Measurements from ENCODE around the gene EGFL6.

DNA sequence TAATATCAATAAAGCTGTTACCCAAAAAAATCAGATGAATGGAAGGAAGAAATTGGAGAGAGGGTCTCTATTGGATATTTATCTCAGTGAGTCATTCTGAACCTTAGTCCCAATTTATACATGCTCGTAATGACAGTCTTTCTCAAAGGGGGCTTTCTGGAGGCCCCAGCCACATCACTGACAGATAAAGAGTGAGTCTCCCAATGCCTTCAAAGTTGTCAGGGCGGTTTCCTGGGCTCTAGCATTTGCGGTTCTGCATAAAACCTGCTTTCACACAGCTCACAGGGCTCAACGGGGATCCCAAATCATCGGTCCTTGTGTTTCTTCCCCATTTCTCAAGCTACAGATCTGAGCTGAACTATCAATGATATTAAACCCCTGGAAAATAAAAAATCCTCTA lies 100.8 kb downstream of the EGFL6 start:
- TF ChIP-seq, protein P1, sequence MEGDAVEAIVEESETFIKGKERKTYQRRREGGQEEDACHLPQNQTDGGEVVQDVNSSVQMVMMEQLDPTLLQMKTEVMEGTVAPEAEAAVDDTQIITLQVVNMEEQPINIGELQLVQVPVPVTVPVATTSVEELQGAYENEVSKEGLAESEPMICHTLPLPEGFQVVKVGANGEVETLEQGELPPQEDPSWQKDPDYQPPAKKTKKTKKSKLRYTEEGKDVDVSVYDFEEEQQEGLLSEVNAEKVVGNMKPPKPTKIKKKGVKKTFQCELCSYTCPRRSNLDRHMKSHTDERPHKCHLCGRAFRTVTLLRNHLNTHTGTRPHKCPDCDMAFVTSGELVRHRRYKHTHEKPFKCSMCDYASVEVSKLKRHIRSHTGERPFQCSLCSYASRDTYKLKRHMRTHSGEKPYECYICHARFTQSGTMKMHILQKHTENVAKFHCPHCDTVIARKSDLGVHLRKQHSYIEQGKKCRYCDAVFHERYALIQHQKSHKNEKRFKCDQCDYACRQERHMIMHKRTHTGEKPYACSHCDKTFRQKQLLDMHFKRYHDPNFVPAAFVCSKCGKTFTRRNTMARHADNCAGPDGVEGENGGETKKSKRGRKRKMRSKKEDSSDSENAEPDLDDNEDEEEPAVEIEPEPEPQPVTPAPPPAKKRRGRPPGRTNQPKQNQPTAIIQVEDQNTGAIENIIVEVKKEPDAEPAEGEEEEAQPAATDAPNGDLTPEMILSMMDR (IDR thresholded peaks at IDR 0.05; ENCODE audit: low read depth, low read length, missing input control) = no peak
- no peak for TF ChIP-seq TAF1 (conservative IDR thresholded peaks at IDR 0.05)
- TF ChIP-seq, protein P2, sequence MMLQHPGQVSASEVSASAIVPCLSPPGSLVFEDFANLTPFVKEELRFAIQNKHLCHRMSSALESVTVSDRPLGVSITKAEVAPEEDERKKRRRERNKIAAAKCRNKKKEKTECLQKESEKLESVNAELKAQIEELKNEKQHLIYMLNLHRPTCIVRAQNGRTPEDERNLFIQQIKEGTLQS (IDR thresholded peaks at IDR 0.05) = no peak
- no peak for TF ChIP-seq HNF4G (IDR thresholded peaks at IDR 0.05)
- no peak for TF ChIP-seq JUND (IDR thresholded peaks at IDR 0.05)
- TF ChIP-seq, protein P3, sequence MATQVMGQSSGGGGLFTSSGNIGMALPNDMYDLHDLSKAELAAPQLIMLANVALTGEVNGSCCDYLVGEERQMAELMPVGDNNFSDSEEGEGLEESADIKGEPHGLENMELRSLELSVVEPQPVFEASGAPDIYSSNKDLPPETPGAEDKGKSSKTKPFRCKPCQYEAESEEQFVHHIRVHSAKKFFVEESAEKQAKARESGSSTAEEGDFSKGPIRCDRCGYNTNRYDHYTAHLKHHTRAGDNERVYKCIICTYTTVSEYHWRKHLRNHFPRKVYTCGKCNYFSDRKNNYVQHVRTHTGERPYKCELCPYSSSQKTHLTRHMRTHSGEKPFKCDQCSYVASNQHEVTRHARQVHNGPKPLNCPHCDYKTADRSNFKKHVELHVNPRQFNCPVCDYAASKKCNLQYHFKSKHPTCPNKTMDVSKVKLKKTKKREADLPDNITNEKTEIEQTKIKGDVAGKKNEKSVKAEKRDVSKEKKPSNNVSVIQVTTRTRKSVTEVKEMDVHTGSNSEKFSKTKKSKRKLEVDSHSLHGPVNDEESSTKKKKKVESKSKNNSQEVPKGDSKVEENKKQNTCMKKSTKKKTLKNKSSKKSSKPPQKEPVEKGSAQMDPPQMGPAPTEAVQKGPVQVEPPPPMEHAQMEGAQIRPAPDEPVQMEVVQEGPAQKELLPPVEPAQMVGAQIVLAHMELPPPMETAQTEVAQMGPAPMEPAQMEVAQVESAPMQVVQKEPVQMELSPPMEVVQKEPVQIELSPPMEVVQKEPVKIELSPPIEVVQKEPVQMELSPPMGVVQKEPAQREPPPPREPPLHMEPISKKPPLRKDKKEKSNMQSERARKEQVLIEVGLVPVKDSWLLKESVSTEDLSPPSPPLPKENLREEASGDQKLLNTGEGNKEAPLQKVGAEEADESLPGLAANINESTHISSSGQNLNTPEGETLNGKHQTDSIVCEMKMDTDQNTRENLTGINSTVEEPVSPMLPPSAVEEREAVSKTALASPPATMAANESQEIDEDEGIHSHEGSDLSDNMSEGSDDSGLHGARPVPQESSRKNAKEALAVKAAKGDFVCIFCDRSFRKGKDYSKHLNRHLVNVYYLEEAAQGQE (IDR thresholded peaks at IDR 0.05) = no peak
- TF ChIP-seq EGR1 (IDR thresholded peaks at IDR 0.05; ENCODE audit: low read depth in 2 of 2) = no peak
